Measurements from ENCODE around the gene ALG13.

DNA sequence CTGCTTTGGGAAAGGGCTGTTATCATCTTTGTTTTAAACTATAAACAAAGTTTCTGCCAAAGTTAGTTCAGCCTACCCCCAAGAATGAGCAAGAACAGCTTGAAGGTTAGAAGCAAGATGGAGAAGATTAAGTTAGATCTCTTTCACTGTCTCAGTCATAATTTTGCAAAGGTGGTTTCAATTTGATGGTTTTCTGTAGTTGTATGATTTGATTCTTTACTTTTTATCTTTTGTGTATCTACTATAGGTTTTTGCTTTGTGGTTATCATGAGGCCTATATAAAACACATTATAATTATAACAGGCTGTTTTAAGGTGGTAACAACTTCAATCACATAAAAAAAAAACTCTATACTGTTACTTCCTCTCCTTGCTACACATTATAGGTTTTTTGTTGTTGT, 35.4 kb upstream of the ALG13 start:
- no peak for TF ChIP-seq EZH2 (IDR thresholded peaks at IDR 0.05; ENCODE audit: borderline replicate concordance, insufficient read depth, low read depth, low read length, poor library complexity, severe bottlenecking)
- TF ChIP-seq, protein P1, sequence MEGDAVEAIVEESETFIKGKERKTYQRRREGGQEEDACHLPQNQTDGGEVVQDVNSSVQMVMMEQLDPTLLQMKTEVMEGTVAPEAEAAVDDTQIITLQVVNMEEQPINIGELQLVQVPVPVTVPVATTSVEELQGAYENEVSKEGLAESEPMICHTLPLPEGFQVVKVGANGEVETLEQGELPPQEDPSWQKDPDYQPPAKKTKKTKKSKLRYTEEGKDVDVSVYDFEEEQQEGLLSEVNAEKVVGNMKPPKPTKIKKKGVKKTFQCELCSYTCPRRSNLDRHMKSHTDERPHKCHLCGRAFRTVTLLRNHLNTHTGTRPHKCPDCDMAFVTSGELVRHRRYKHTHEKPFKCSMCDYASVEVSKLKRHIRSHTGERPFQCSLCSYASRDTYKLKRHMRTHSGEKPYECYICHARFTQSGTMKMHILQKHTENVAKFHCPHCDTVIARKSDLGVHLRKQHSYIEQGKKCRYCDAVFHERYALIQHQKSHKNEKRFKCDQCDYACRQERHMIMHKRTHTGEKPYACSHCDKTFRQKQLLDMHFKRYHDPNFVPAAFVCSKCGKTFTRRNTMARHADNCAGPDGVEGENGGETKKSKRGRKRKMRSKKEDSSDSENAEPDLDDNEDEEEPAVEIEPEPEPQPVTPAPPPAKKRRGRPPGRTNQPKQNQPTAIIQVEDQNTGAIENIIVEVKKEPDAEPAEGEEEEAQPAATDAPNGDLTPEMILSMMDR (IDR thresholded peaks at IDR 0.05): no peak

Data from B cell (primary cell).